ENCODE data around the gene PADI6. TPM values are rescaled to one million over a fixed set of nuclear protein-coding genes. Genes with fewer than 3 reads are reported as not detected.

Gene PADI6
- total RNA-seq, 4 donors from 2014 or later, result 0.55 TPM; not detected in 3

DNA sequence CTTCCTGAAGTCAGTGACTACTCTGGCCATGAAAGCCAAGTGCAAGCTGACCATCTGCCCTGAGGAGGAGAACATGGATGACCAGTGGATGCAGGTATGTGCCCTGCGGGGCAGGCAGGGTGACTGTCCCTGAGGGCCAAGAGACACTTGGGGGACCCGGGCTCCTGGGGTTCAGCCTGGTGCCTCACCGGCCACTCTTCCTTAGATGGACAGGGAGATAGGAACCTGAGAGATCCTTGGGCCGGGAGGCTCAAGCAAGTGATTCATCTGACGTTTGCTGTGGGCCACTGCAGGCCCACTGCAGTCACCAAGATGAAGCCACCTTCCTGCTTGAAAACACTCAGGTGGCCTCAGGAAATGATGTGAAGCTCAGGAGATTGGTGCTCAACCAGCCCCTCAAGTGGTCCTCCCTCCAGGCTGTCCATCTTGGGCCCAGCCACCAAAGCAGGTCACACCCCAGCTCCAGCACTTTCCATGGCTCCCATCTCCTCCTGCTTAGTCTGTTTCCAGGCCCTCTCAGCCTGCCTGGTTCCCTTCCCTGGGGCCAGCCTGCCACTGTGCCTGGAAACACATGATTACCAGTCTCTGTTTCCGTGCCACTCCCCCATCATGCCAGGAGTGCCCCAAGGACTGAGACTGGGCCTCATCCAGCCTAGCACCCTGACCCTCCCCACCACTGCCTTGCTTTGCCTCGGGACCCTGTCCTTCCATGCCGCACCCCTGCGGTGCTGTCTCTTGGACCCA lies 25.8 kb upstream of the PADI6 start:
- Histone ChIP-seq H3K27me3 (peaks cover 0 to 12% of the 10 kb centered on the region in 2 donors), H3K4me3 (no peak overlapping the region), H3K4me1 (no peaks in the 10 kb centered on the region), H3K36me3 (no peaks in the 10 kb centered on the region), H3K9me3 (no peaks in the 10 kb centered on the region), H3K27ac (no peak overlapping the region)
- DNase-seq, result no peak
- intact Hi-C loops (cut with DNase I; ENCODE audit: low total_unique reads), result no loop called here
- TF ChIP-seq, protein P1, sequence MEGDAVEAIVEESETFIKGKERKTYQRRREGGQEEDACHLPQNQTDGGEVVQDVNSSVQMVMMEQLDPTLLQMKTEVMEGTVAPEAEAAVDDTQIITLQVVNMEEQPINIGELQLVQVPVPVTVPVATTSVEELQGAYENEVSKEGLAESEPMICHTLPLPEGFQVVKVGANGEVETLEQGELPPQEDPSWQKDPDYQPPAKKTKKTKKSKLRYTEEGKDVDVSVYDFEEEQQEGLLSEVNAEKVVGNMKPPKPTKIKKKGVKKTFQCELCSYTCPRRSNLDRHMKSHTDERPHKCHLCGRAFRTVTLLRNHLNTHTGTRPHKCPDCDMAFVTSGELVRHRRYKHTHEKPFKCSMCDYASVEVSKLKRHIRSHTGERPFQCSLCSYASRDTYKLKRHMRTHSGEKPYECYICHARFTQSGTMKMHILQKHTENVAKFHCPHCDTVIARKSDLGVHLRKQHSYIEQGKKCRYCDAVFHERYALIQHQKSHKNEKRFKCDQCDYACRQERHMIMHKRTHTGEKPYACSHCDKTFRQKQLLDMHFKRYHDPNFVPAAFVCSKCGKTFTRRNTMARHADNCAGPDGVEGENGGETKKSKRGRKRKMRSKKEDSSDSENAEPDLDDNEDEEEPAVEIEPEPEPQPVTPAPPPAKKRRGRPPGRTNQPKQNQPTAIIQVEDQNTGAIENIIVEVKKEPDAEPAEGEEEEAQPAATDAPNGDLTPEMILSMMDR (IDR thresholded peaks at IDR 0.05), result no peak
- no peak for TF ChIP-seq POLR2A (IDR thresholded peaks at IDR 0.05)

DNA sequence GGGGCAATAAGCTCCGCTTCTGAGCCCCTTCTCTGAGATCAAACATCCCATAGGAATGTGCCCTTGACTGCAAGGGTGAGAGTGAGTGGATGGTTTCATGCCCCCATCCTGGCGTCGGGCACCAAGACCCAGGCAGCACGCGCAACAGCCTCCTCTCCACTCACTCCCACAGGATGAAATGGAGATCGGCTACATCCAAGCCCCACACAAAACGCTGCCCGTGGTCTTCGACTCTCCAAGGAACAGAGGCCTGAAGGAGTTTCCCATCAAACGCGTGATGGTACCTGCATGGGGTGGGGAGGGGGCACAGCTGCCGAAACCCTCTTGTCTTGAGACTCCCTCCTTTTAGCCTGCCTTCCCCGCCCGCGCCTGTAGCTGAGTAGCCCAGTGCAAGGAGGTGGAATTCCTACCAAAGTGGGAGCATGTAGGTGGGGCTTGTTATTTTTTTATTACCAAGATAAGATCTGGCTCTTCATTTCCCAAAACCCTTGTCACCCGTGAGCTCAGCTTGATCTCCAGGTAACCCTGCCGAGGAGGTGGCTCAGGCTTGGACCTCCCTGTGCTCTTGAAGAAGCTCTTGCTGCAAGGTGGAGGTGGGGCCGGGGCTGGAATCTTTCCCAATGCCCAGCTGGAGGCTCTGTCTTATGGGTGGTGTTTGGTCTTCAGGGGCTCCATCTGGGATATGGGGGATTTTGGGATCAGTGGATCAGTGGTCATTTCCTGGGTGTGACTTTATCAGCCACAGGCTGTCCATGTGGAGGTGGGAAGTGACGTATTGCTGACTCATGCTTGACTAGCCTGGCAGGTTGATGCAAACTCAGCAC lies 24.0 kb upstream of the PADI6 start:
- no peak for DNase-seq
- intact Hi-C loops (cut with DNase I; ENCODE audit: low total_unique reads), result no loop called here
- Histone ChIP-seq H3K27ac (no peak overlapping the region), H3K27me3 (peaks cover 0 to 12% of the 10 kb centered on the region in 2 donors), H3K9me3 (no peaks in the 10 kb centered on the region), H3K4me1 (no peaks in the 10 kb centered on the region), H3K36me3 (no peaks in the 10 kb centered on the region), H3K4me3 (no peak overlapping the region)
- TF ChIP-seq, protein P1 (IDR thresholded peaks at IDR 0.05), result no peak

DNA sequence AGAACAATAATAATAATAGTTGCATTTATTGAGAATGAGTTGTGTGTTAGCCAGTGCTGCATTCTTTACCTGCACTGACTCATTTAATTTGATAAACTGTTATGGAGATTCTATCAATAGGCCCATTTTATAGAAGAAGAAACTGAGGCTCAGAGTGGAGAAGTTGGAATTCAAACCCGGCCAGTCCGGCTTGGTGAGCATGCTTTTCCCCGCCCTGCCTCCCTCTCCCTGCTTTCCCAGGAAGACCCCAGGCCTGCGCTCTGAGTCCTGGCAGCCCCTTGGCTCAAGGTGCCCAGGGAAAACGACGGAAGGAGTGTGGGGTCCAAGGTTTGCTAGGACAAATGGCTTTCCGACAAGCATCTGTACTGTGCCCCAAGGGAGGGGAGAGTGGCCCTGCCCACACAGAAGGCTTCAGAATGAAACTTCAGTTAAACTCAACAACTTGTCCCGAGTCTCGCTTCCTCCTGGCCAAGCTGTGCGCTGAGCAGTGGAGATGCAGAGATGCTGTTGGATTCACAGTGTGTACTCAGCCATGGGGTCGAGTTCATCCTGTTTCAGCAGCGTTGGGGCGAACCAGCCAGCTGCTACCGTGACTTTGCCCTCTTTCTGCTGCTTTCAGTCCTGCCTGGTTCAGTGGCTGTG lies 23.3 kb upstream of the PADI6 start:
- Histone ChIP-seq H3K27me3 (peaks cover 0 to 12% of the 10 kb centered on the region in 2 donors), H3K9me3 (no peaks in the 10 kb centered on the region), H3K4me3 (no peak overlapping the region), H3K4me1 (no peaks in the 10 kb centered on the region), H3K27ac (no peak overlapping the region), H3K36me3 (no peaks in the 10 kb centered on the region)
- intact Hi-C loops (cut with DNase I; ENCODE audit: low total_unique reads), result no loop called here
- no peak for DNase-seq
- no peak for TF ChIP-seq POLR2A (IDR thresholded peaks at IDR 0.05)
- TF ChIP-seq, protein P1 (IDR thresholded peaks at IDR 0.05), result no peak

DNA sequence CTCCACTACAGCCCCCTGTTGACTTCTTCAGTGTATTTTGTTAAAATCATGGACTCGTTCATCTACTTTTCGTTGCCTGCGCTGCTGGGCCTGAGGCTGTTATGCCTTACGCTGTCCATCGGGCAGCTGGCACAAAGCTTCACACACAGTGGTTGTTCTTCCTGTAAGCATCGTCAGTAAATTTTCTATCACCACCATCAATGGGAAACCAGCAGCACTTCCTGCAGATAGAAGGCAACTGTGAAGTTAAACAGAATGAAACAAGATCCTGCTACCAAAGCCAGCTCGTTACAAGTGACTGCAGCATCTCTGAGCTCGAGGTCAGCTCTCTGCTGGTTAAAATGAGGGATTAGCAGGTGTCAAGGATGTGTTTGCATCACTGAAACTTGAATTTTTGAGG lies 21.9 kb upstream of the PADI6 start:
- Histone ChIP-seq H3K4me3 (no peak overlapping the region), H3K27me3 (peaks cover 0 to 12% of the 10 kb centered on the region in 2 donors), H3K9me3 (no peaks in the 10 kb centered on the region), H3K36me3 (no peaks in the 10 kb centered on the region), H3K4me1 (no peaks in the 10 kb centered on the region), H3K27ac (no peak overlapping the region)
- DNase-seq, result no peak
- TF ChIP-seq POLR2A (IDR thresholded peaks at IDR 0.05), result no peak
- TF ChIP-seq, protein P1 (IDR thresholded peaks at IDR 0.05), result no peak
- intact Hi-C loops (cut with DNase I; ENCODE audit: low total_unique reads), result no loop called here
